D721Med (cell line): ENCODE data around the gene GKAP1.
"Not testable (repeated sequence)": the region's sequence is repeated elsewhere in the genome, so short reads cannot be mapped to it uniquely, and the experiment has no call there.

Experiments used
- DNase-seq: peaks from one replicate; pipeline ENCODE4 v3.0.0; 2011; ENCODE audit warnings: low spot score; ENCODE audit not compliant: insufficient read length
- FAIRE-seq: peaks from 2 replicates; lab custom pipeline; 2011; peaks lifted over from hg19 to GRCh38; lab: Jason Lieb, UNC
- CTCF ChIP-seq: IDR thresholded peaks from 2 replicates; pipeline ENCODE4 v1.5.1; 2012; ENCODE audit warnings: mild to moderate bottlenecking, control low read depth; ENCODE audit not compliant: insufficient read depth; ENCODE audit errors: missing control alignments

The GKAP1 gene

GRCh38 chr9:83744206-83744605, 73.4 kb downstream of the GKAP1 start:
- TF ChIP-seq CTCF, result no peak
- FAIRE-seq (no peak), DNase-seq (no peak)

GRCh38 chr9:83733739-83734138, 83.8 kb downstream of the GKAP1 start:
- DNase-seq, result no peak
- FAIRE-seq, result no peak
- TF ChIP-seq CTCF, result no peak

- not testable (repeated sequence) for FAIRE-seq, DNase-seq
Observed at GRCh38 chr9:83728591-83729368, 88.8 kb downstream of the GKAP1 start.

GRCh38 chr9:83724436-83724835, 93.1 kb downstream of the GKAP1 start:
- no peak for FAIRE-seq
- no peak for DNase-seq
- TF ChIP-seq CTCF, result no peak

- FAIRE-seq, result no peak
- DNase-seq, result no peak
- no peak for TF ChIP-seq CTCF
Observed at GRCh38 chr9:83722726-83723495, 94.7 kb downstream of the GKAP1 start.

GRCh38 chr9:83721509-83721908, 96.1 kb downstream of the GKAP1 start:
- TF ChIP-seq CTCF, result no peak
- no peak for DNase-seq
- no peak for FAIRE-seq

GRCh38 chr9:83715794-83716193, 101.8 kb downstream of the GKAP1 start:
- DNase-seq (no peak), FAIRE-seq (no peak)
- no peak for TF ChIP-seq CTCF
